GM12872 (cell line): ENCODE data around the gene MICAL2.

Experiments
- CTCF ChIP-seq: IDR thresholded peaks from 3 replicates; pipeline ENCODE4 v1.5.1; 2011; ENCODE audit warnings: low read depth, mild to moderate bottlenecking, low read length, moderate library complexity; ENCODE audit not compliant: insufficient read depth

Gene MICAL2

GRCh38 chr11:12110201-12110713 lies at the start of gene MICAL2:
TSS of gene MICAL2 (plus strand) at chr11:12110590. CDS start at chr11:12162156, 51,566 bp downstream.
- TF ChIP-seq CTCF: no peak

- TF ChIP-seq CTCF: no peak
Measured at GRCh38 chr11:12061851-12062560, 48.4 kb upstream of the MICAL2 start.

GRCh38 chr11:12063251-12063650 lies 47.1 kb upstream of the MICAL2 start:
- TF ChIP-seq CTCF: no peak

GRCh38 chr11:12064136-12064953 lies 46.0 kb upstream of the MICAL2 start:
- no peak for TF ChIP-seq CTCF

GRCh38 chr11:12064954-12065280 lies 45.5 kb upstream of the MICAL2 start:
- TF ChIP-seq CTCF: no peak

- no peak for TF ChIP-seq CTCF
Measured at GRCh38 chr11:12066056-12066798, 44.2 kb upstream of the MICAL2 start.
